GM21786 (cell line): ENCODE data around the gene KIF26B.

Experiments
- ATAC-seq: cut with Tn5 transposase; IDR thresholded peaks from one replicate; pipeline ENCODE4 v1.9.1; 2021; ENCODE audit not compliant: unreplicated experiment

The KIF26B gene

GRCh38 chr1:245270972-245271371 is 116.2 kb downstream of the KIF26B start:
- no peak for ATAC-seq

- ATAC-seq = no peak
These were observed 117.9 kb downstream of the KIF26B start for GRCh38 chr1:245272676-245273075.

GRCh38 chr1:245276445-245276844 is 121.7 kb downstream of the KIF26B start:
- no peak for ATAC-seq

GRCh38 chr1:245277276-245277675 is 122.5 kb downstream of the KIF26B start:
- no peak for ATAC-seq

- ATAC-seq = no peak
These were observed 124.1 kb downstream of the KIF26B start for GRCh38 chr1:245278846-245279245.

- no peak for ATAC-seq
These were observed 124.6 kb downstream of the KIF26B start for GRCh38 chr1:245279346-245279745.

- ATAC-seq = no peak
These were observed 128.2 kb downstream of the KIF26B start for GRCh38 chr1:245283001-245283400.

GRCh38 chr1:245285168-245285567 is 130.4 kb downstream of the KIF26B start:
- no peak for ATAC-seq

GRCh38 chr1:245288796-245289195 is 134.0 kb downstream of the KIF26B start:
- no peak for ATAC-seq

- ATAC-seq = no peak
These were observed 136.1 kb downstream of the KIF26B start for GRCh38 chr1:245290836-245291235.

GRCh38 chr1:245291351-245291750 is 136.6 kb downstream of the KIF26B start:
- ATAC-seq = no peak

GRCh38 chr1:245292141-245292540 is 137.4 kb downstream of the KIF26B start:
- ATAC-seq = no peak

GRCh38 chr1:245292553-245292952 is 137.8 kb downstream of the KIF26B start:
- ATAC-seq = no peak

- no peak for ATAC-seq
These were observed 139.2 kb downstream of the KIF26B start for GRCh38 chr1:245294020-245294419.

- ATAC-seq = no peak
These were observed 144.0 kb downstream of the KIF26B start for GRCh38 chr1:245298781-245299180.

GRCh38 chr1:245301162-245301580 is 146.4 kb downstream of the KIF26B start:
- ATAC-seq = no peak

GRCh38 chr1:245301921-245302320 is 147.1 kb downstream of the KIF26B start:
- no peak for ATAC-seq

- no peak for ATAC-seq
These were observed 149.9 kb downstream of the KIF26B start for GRCh38 chr1:245304698-245305097.

- no peak for ATAC-seq
These were observed 151.2 kb downstream of the KIF26B start for GRCh38 chr1:245306020-245306419.

- ATAC-seq = no peak
These were observed 152.0 kb downstream of the KIF26B start for GRCh38 chr1:245306628-245307410.

- ATAC-seq = peak; percentile 67
These were observed 156.1 kb downstream of the KIF26B start for GRCh38 chr1:245310571-245311531.
